ENCODE data around the gene KAZN.

Gene KAZN

DNA sequence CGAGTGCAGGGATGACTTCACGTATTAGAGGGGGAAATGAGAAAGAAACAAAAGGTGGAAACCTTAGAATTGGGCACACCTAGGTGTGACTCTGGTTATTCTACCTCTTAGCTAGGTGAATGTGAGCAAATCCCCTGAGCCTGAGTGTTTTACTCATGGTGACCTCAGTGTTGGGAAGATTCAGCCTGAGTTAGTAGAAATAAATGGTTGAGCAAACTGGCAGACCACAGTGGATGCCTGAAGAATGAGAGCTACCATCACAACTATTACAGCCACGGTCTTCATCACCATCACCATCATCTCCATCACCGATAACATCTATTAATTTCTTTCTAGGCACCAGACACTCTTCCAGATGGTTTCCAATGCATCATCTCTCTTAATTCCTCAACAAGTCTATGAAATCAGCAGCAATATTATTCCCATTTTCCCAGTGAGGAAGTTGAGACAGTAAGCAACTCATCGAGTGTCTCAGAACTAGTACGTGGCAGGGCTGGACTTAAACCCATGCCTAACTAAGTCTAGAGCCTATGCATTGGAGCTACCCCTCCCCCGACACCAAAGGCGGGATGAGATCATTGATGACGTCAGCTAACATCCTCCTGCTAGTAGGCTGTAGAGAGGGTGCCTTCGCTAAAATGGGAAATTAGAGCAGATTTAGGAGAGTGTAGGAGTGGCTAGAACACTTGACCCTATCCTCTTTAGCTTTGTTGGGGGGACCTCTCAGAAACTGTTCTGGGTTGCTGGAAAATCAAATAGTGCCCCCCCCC, 7.9 kb upstream of the KAZN start:
- no peak for DNase-seq

DNA sequence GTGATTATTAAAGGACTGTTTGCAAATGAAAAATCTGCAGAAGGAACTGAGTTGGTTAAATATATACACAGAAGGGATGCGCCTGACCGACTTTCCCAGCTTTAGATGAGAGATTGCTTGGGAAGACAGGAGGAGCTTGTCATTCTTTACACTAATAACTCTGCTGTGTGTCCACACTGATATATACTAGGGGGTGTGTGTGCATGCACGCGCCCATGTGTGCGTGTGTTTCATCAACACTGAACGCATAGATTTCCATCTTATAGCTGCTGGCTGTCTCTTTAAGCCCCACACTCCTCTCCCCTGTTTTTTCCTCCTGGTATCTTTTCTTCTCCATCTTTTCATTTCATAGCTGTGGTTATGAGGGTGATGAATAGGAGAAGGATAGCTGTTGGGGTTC, 6.9 kb upstream of the KAZN start:
- no peak for DNase-seq

DNA sequence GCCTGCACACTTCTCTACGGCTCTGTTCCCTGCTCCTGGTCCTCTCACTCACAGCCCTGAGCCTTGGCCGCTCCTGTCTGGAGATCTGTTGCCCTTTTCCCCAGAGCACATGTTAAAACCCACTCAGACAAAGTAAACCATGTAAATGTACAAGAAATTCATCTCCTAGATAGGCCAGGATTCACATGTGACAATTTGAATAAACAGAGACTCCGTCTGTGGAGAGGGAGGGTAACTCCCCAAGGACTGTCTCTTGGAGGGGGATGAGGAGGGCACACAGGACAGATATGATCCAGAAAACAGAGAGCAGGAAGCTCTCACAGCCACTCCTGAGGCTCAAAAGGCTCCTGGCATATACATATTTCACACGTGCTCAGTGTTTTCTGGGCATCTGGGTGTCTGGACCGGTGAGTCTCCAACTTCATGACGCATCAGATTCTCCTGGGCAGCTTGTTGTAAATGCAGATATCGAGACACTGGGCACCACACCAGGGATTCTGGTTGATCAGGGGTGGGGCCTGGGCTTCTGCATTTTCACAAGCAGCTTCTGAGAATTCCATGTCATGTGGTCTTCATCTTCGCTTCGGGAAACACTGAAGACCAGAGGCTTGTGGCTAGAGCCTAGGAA, 6.4 kb upstream of the KAZN start:
- no peak for DNase-seq

DNA sequence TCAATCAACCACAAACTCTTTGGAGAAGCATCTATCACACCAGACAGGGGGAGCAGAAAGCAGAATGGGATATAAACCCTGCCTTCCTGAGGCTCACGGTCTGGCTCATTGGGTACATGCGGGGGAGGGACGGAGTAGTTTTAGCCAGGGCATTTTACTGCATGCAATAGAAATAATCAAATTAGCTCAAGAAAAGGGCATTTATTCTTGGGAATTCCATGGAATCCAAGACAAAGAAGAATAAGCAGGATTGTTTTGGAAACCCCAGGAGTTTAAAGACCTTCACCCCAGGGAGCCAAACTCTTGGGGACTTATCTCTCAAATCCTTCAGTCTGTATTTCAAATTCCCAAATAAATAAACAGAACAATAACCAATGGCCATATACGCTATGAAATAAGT, 5.2 kb upstream of the KAZN start:
- no peak for DNase-seq

DNA sequence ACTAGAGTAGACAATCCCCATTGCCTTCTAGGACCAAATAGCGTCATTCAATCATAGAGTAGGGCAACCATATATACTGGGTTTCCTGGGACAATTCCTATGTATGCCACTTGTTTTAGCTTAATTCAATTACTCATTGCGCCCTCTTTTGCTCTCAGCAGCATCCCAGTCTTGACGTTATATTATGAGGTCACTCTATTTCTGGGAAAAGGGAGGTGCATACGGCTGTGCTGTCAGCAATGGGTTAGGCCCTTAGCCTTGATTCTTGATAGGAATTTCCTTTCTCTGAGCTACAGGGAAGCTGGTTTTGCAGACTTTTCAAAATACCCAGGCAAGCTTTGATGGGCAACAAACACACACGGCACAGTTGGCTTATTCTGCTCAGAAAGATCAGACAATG, 4.4 kb upstream of the KAZN start:
- DNase-seq: no peak

DNA sequence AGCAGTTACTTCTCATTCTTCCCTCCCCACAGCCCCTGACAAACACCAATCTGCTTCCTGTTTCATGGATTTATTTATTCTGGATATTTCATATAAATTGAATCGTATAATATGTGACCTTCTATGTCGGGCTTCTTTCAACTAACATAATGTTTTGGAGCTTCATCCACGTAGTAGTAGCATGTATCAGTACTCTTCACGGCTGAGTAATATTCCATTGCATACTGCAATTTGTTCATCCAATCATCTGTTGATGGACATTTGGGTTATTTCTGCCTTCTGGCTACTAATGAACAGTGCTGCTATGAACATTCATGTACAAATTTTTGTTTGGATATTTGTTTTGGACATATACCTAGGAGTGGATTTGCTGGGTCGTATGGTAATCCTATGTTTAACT, 1.9 kb upstream of the KAZN start:
- DNase-seq: no peak

DNA sequence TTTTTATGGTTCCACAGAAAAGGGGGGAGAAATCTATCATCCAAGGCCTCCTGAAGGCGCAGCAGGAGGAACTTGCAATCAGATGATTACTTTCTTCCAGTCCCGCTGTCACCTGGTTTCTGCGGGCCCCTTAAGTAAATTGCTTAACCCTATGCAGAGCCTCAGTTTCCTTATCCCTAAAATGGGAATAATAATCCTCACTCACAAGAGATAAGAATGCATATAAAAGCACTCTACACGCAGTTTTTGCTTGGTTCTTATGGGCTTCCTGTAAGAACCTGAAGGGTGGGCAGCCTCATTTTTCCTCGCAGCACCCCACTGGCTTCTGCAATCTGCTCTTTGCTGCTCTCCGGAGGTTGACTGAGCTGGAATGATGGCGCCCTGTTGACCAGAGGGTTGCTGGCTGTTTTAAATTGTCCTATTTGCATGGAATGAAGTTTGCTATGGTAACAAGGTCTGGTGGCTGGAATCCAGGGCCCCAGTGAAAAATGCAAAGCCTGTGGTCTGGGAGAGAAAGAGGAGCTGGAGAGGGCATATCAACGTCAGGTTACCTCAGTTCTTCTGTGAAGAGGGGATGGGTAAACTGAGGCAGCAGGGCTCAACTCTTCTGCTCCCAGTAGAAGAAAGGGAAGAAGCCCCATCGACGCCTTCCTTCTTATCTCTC, 1.0 kb upstream of the KAZN start:
- no peak for DNase-seq

DNA sequence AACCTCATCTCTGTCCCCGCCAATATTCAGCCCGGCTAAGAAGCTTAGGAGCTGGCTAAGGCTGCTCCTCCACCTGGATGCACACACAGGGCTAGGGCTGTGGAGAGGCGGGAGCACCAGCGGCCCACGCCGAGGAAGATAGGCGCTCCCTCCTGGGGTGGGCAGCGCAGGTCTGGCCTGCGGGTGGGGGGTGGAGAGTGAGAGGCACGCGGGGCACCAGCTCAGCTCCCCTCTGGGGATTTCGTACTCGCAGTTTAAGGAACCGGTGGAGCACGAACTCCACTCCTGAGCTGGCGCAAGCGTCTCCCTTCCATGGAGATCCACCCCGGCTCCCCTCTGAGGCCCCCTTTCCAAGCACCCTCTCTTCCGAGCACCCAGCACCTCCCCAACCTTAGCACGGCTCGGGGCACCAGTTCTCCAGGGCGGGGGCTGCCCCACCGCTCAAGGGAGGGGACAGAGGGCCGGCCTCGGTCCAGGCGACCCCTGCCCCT, 433 bp upstream of the KAZN start:
- no peak for DNase-seq

DNA sequence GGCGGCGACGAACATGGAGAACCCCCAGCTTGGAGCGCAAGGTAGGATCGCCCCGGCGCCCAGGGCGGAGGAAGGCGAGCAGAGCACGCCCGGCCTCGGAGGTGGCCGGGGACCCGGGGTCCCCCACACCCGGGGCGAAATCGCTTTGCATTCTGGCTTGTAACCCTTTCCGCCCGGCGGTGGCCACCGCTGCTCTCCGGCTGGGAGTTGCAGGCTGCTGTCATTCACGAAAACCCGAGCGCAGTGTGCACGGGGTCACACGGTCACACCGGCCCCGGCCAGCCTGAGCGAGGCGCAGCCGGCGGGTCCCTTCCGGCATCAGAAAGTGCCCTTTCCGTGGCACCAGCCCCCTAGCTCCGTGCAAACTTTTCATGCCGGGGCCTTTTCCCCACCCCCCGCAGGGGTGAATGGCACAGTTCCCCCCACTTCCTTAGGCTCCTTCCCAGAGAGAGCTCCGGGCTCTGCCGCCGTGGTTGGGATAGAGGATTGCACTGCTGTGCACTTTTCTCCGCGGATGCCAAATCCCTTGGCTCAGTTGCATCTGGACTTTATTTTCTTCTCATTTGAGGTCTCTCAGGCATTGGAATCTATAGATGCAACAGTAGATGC, 802 bp downstream of the KAZN start:
- DNase-seq: no peak

DNA sequence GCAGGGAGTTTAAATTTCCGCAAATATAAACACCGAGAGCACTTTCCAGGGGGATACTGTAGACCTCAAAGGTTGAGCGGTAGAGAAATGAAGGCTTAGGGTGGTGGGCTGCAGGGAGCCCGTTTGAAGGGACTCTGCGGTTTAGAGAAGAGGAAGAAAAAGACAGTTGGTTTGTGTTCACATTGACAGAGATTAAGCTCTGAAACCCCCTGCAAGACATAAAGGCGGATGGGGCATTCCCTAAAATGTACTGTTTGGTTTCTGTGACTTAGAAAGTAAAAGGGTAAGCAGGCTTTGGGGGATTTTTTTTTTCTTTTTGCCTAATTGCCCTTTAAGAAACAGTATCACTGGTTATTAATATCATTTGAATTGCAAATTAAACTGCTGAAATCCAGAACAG, 1.3 kb downstream of the KAZN start:
- DNase-seq: no peak

DNA sequence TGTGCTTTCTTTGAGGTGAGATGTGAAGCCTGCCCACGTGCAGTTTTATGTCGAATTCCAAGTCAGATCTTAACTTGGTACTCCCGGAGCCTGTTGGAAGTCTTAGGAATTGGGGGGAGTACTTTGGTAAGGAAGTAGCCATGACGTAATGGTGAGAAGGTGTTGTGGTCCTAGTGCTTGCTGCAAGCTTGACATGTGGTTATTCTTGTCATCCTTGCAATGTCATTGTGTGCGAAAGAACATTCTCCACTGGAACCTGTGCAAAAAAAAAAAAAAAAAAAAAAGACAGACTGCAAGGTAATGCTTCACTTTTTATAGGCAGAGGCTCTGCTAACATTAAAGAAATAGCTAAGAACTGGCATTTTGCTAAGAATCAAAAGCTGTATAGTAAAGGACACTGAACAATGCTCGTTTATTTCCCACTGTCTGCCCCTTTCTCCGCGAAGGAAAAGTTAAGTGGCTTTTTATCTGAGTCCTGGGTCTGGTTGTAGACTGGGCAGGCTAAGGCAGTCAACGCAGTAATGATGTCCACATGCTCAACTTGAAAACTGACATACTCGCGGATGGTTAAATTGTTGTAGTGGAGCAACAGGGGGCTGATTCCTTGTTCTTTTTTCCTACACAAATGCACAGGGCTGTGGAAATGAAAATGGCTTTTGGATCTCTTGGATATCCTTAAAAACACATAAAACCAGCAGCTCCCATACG, 2.1 kb downstream of the KAZN start:
- no peak for DNase-seq

DNA sequence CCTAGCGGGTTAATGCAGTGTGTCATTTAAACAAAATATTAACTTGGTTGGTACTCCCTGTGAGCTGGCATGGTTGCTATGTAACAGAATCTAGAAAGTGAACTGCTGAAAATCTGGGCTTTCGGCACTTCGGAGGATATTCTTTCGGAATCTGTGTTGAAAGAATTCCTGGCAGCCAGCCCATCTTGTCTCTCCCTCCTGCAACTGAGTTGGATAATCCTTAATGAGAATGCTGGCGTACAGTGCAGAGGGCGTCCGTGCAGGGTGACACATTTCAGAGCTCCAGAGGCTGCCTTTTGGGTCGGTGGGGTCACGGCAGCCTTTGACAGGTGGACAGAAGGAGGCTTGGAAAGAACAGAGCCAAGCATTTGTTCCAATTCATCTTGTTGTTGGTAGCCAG, 3.7 kb downstream of the KAZN start:
- peak; percentile 40 for DNase-seq

DNA sequence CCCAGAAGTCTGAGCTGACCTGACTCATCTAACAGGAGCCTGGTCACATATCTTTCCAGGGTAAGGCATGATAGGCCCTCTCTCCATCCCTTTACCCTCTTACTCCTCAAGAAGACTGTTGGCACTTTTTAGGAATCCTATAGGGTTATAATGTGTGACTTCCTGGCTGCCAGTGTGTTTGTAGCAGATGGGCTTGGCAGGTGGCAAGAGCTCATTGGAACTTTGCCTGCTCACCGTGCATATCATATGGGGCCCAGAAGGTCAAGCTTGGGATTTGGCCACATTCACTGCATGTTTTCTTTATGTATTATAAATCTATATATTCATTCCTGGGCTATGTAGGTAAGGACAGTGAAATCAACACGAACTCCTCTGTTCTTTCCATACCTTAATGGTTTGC, 5.2 kb downstream of the KAZN start:
- DNase-seq: no peak

DNA sequence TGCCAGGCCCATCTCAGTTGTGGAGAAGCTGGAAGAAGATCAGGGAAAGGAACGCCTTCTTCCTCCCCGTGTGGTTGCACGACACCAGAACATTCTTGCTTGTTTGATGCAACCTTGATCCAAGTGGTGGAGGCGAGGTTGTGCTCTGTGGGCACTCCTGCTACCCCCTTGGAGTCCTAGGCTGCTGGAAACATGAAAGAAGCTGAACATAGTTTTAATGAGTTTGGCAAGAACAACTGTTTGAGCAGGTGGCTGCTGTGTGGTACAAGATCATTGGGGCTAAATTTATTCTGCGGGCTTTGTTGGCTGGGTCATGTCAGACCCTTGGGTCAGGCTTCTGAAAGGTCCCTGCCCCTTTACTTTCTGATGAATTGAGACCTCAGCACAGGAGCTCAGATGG, 5.9 kb downstream of the KAZN start:
- DNase-seq: no peak

DNA sequence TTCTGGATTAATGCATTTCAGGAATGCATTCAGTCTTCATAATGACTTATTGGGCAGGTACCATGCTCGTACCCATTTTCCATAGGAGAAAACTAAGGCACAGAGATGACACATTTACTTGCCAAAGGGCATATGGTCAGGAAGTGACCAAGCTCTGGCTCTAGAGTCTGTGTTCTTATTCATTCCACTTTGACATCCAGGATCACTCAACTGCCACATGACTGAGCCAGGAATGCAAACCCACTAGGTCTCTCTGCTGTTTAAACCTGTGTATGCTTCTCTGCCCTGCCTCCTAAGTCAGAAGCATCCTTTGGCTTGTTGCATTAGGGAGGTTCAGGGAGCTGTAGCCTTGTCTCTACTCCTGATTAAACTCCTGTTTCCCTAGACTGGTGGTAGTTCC, 7.5 kb downstream of the KAZN start:
- no peak for DNase-seq

DNA sequence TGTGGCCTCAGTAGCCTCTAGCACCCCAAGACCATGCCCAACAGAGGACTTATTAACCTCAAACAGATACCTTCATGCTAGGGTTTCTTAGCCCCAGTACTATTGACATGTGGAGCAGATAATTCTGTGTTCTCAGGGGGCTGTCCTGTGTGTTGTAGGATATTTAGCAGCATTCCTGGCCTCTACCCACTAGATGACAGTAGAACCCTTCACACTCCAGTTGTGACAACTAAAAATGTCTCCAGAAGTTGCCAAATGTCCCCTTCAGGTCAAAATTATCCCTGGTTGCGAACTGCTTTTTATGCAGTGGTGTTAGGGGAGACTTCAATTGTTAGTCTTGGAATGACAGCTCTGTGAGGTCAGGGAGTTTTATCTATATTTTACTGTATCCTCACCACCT, 8.1 kb downstream of the KAZN start:
- peak; percentile 49 for DNase-seq

DNA sequence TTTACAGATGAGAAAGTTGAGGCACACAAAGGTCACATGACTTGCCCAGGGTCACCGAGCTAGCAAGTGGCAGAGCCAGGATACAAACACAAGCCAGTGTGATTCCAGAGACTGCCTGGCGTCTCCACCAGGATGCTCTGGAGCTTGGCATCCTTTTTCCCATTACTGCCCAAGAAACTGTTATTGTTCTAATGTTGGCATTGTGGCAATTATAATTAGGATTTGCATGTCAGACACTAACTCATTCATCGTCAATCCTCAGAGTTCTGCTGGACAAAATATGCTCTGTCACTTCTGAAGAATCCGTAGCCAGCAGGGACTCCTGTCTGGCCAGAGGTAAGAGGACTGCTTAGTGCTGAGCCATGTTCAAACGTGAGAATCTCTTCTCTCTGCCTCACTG, 8.8 kb downstream of the KAZN start:
- DNase-seq: no peak

DNA sequence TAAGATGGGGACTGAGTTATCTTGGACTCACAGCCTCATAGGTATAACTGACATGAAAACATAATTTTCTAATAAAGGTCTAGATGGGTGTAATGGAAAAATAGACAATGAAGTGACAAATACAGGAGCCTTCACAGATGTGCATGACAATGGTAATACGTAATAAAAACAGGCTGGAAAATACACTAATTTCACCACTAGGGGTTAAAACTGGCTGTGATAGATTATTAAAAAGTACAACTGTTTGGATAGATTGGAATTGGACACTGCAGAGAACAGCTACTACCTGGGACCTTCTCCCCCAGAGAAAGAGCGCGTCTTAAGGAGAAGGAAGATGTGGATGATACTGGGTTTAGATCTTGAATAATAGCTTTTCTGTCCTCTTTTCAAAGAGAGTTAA, 9.8 kb downstream of the KAZN start:
- DNase-seq: no peak

DNA sequence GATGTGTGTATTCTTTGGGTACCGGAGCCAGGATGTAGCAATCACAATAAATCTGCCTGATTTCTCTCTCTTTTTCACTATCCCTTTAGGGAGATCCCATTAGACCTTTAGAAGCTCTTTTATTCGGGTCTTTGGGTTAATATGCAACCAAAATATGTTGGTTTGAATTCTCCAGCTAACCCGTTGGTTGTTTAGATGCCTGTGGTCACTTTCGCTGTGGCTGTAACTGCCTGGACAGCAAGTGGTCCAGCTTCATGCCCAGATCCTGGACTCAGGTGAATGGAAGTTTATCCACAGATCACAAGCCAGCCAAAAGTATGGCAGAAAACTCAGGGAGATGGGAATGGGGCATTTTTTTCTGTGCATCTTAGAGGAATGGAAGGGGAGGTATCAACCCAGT, 12.3 kb downstream of the KAZN start:
- DNase-seq: no peak

DNA sequence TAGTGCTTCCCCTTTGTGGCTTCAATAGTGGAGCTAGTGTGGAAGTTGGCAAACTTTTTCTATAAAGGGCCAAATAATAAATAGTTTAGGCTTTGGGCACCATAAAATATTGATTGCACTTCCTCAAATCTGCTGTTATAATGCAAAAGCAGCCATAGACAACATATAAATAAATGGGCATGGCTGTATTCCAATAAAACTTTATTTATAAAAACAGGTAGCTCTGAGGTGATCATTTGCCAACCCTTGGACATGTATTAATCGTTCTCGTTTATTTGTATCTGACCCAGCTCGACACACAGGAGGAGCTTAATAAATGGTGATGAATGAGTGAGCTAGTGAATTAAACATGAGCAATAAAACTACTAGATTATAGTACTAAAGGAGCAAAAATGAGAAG, 13.3 kb downstream of the KAZN start:
- no peak for DNase-seq

DNA sequence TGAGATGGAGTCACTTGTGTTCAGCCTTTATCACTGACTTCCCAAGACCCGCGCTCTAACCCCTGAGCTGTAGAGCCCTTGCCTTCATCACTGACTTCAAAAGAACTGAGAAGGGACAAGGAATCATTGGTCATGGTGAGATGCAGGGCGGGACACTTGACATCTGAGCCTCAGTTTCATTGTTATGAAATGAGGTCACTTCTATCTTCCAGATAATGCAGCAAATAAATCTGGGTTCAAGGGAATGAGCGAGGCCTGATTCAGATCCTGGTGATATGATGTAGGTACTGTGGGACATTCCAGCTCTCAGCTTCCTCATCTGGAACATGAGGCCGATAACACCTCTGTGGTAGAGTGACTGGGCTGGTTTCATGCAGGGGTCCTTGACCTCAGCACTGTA, 13.8 kb downstream of the KAZN start:
- no peak for DNase-seq

DNA sequence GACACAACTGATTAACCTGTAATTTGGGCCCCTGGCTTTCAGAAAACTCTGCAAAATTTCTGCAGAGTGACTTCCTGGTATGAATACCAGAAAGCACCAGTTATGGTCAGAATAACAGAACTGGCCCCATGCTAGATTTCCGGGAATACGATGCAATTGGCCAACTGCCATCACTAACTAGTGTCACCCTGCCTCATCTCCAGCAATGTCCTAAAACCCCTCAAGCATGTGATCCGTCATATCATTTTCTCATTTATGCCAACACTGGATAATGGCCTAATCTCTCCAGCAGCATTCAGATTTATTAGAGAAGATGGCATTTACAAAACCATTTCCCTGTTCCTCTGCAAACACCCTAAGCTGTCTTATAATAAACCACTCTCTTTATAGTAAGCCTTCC, 15.4 kb downstream of the KAZN start:
- no peak for DNase-seq

DNA sequence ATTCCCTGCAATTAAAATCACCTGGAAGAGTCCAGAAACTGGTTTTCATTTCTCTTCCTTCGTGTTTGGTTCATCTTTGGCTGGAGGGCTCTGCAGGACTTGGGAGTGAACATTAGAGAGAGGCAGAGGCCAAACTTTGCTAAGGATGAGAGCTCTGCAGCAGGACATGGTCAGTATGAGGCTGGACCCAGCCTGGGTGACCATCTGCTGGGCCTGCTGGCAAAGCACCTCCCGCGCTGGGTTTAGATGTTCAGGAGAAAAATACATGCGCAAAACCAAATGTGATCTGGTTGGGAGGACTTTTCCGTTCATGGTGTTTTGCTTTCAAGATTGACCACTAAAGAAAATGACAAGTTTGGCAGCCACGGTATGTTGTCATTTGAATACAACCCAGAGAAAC, 15.9 kb downstream of the KAZN start:
- no peak for DNase-seq
